Ovary (tissue), 9 donors: ENCODE data around the gene OR2W3. TPM values are rescaled to one million over a fixed set of nuclear protein-coding genes. Genes with fewer than 3 reads are reported as not detected.

ENCODE experiments used
- DNase-seq, 5 donors: peaks; one replicate each; pipeline ENCODE4 v3.0.0-alpha.2; 2019 to 2020
- H3K27ac ChIP-seq, 2 donors: fragments of 200-600 bp; one replicate each; pipeline versions ENCODE4 v1.5.1 to v1.8.0; 2019 to 2022
- H3K27me3 ChIP-seq: fragments of 200-600 bp; one replicate; pipeline ENCODE4 v1.8.0; 2022
- H3K36me3 ChIP-seq: fragments of 200-600 bp; sonication (generic); one replicate; pipeline ENCODE4 v1.5.1; 2019
- H3K4me1 ChIP-seq: one replicate; pipeline ENCODE4 v1.8.1; 2013; ENCODE audit warnings: mild to moderate bottlenecking, moderate library complexity; ENCODE audit not compliant: insufficient read depth
- H3K4me3 ChIP-seq: fragments of 200-600 bp; sonication (generic); one replicate; pipeline ENCODE4 v1.5.1; 2017
- H3K9me3 ChIP-seq, 2 donors: fragments of 200-600 bp in 1 of 2; sonication (generic) in 1 of 2; one replicate each; pipeline versions ENCODE4 v1.5.1 to v1.8.1; 2013 to 2019; ENCODE audit warnings: mild to moderate bottlenecking in 1 of 2, moderate library complexity in 1 of 2
- EP300 ChIP-seq: sonication (generic); formaldehyde crosslinking; IDR thresholded peaks from one replicate; pipeline ENCODE4 v1.6.1; 2017; ENCODE audit warnings: antibody characterized with exemption
- POLR2A ChIP-seq: fragments of 450-650 bp; IDR thresholded peaks from one replicate; pipeline ENCODE4 v1.6.1; 2017; ENCODE audit warnings: antibody characterized with exemption, mild to moderate bottlenecking, moderate library complexity
- WGBS, 3 donors: extraction: QIAGEN DNeasy Blood & Tissue Kit in 1 of 3; methylation state at CpG; one replicate each; pipeline versions ENCODE4 v1.1.5 to v1.1.7; 2013 to 2017; 5-methylcytosine and 5-hydroxymethylcytosine counted together
- intact Hi-C, 4 donors: fragments of 100-400 bp; cut with DNase I; formaldehyde crosslinking; loops; one replicate each; pipeline versions ENCODE4 v1.11.0 to v1.15.1; 2022 to 2023
- polyA plus RNA-seq, 2 donors: library from polyadenylated mRNA; stranded (reverse); fragments of 200-250 nt in 1 of 2; fragments of 350-450 nt in 1 of 2; fragmentation: Illumina TruSeq in 1 of 2; extraction: RNeasy Lipid Tissue Mini Kit (QIAGEN cat#74804) in 1 of 2; gene quantifications; one replicate each; pipeline ENCODE4 v1.2.3, GENCODE V29; 2013 to 2014
- total RNA-seq, 7 donors: library from RNA; depleted of rRNA in 2 of 7; stranded (reverse); fragments of >200 nt in 2 of 7; fragmentation: NEBNext Ultra II Directional in 3 of 7; extraction: Animal tissue kit (Norgen Biotek cat#: 25700) in 3 of 7; gene quantifications; one replicate each; pipeline versions ENCODE4 v1.1.0 to v1.2.4, GENCODE V29; 2016 to 2023
- TF ChIP-seq, protein P1 (sequence below), 3 donors: fragments of 450-650 bp in 2 of 3; fragments of 200-600 bp in 1 of 3; IDR thresholded peaks; one replicate each; pipeline versions ENCODE4 v1.5.1 to v1.8.0; 2016 to 2022; ENCODE audit warnings: antibody characterized with exemption in 3 of 3, mild to moderate bottlenecking in 1 of 3
- donor health status: DM: no; HTN: no; CAD: no; lungs with moderate emphysema.
- donor health status: DM: no; HTN: no; CAD: no.
- donor health status: Bipolar disorder and iron deficiency.
- donor health status: DM: yes; HTN: yes; CAD: no.
- donor health status: DM: no; HTN: no; CAD: no.
- donor health status: DM: yes; HTN: yes; CAD: no.

OR2W3 gene
- total and polyA plus RNA-seq, 9 donors, result 0.22 to 0.46 (median 0.25) TPM; not detected in 6

DNA sequence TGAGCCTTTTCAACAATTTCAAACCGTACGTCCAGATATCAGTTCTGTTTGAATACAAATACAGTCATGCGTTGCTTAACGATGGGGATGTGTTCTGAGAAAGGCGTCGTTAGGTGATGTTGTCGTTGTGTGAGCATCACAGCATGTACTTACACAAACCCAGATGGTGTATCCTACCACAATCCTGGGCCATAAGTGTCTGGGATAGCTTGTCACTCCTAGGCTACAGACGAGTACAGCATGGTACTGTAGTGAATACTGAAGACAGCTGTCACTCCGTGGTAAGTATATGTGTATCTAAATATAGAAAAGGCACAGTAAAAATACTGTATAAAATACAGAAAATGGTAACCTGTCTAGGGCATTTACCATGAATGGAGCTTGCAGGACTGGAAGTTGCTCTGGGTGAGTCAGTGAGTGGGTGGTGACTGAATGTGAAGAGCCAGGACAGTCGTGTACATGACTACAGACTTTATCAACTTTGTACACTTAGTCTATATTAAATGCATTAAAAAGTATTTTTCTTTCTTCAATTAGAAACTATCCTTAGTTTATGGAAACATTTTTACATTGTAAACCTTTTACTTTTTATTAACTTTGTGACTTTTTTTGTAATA, 10.5 kb upstream of the OR2W3 start:
- Histone ChIP-seq H3K4me3 (no peak overlapping the region), H3K36me3 (no peaks in the 10 kb centered on the region), H3K27ac (no peak overlapping the region), H3K4me1 (no peaks in the 10 kb centered on the region), H3K27me3 (no peaks in the 10 kb centered on the region), H3K9me3 (no peaks in the 10 kb centered on the region)
- no peak for DNase-seq
- no peak for TF ChIP-seq POLR2A
- TF ChIP-seq, protein P1, sequence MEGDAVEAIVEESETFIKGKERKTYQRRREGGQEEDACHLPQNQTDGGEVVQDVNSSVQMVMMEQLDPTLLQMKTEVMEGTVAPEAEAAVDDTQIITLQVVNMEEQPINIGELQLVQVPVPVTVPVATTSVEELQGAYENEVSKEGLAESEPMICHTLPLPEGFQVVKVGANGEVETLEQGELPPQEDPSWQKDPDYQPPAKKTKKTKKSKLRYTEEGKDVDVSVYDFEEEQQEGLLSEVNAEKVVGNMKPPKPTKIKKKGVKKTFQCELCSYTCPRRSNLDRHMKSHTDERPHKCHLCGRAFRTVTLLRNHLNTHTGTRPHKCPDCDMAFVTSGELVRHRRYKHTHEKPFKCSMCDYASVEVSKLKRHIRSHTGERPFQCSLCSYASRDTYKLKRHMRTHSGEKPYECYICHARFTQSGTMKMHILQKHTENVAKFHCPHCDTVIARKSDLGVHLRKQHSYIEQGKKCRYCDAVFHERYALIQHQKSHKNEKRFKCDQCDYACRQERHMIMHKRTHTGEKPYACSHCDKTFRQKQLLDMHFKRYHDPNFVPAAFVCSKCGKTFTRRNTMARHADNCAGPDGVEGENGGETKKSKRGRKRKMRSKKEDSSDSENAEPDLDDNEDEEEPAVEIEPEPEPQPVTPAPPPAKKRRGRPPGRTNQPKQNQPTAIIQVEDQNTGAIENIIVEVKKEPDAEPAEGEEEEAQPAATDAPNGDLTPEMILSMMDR (IDR thresholded peaks at IDR 0.05), result no peak
- TF ChIP-seq EP300, result no peak
- WGBS, 3 donors, result 70 to 85% (median 77%) methylated on average over 10 of the region's 10 CpGs
- intact Hi-C loops, result no loop called here

DNA sequence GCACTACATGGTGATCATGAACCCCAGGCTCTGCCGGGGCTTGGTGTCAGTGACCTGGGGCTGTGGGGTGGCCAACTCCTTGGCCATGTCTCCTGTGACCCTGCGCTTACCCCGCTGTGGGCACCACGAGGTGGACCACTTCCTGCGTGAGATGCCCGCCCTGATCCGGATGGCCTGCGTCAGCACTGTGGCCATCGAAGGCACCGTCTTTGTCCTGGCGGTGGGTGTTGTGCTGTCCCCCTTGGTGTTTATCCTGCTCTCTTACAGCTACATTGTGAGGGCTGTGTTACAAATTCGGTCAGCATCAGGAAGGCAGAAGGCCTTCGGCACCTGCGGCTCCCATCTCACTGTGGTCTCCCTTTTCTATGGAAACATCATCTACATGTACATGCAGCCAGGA, 589 bp downstream of the OR2W3 start:
- 84 to 93% (median 91%) methylated on average over 14 of the region's 14 CpGs for WGBS, 3 donors
- no peaks in the 10 kb centered on the region for H3K27me3 ChIP-seq
- no peaks in the 10 kb centered on the region for H3K36me3 ChIP-seq
- H3K4me1 ChIP-seq, result no peaks in the 10 kb centered on the region
- no peak overlapping the region for H3K27ac ChIP-seq
- no peak for TF ChIP-seq EP300
- TF ChIP-seq, protein P1 (IDR thresholded peaks at IDR 0.05), result no peak
- TF ChIP-seq POLR2A, result no peak
- no peak overlapping the region for H3K4me3 ChIP-seq
- intact Hi-C loops, result no loop called here
- DNase-seq, result no peak
- no peaks in the 10 kb centered on the region for H3K9me3 ChIP-seq

- intact Hi-C loops, result no loop called here
- no peak for DNase-seq
These were observed 8.7 kb downstream of the OR2W3 start for GRCh38 chr1:247904122-247904521.

DNA sequence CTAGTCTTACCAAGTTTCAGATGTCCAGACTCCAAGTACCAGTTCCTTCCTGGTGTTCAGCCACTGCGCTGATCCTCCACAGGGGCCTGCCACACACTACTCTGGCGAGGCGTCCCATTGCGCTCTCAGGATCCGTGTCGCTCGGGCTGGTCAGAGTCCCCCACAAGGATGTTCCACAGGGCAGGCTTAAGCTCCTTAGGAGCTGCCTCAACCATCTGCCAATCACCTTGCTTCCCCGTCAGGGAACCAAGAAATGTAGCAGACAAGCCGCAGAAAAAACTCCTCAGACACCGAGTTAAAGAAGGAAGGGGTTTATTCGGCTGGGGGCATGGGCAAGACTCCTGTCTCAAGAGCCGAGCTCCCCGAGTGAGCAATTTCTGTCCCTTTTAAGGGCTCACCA, 9.8 kb downstream of the OR2W3 start:
- no peaks in the 10 kb centered on the region for H3K9me3 ChIP-seq
- WGBS, 3 donors, result 88 to 93% (median 90%) methylated on average over 13 of the region's 13 CpGs
- intact Hi-C loops, result no loop called here
- no peaks in the 10 kb centered on the region for H3K36me3 ChIP-seq
- no peak overlapping the region for H3K27ac ChIP-seq
- DNase-seq, result no peak
- TF ChIP-seq POLR2A (no peak), EP300 (no peak)
- TF ChIP-seq, protein P1 (IDR thresholded peaks at IDR 0.05), result no peak
- no peaks in the 10 kb centered on the region for H3K27me3 ChIP-seq
- H3K4me3 ChIP-seq, result no peak overlapping the region
- H3K4me1 ChIP-seq, result no peaks in the 10 kb centered on the region

More at GRCh38 chr1:247904122-247904521, 8.7 kb downstream of the OR2W3 start:
- no peaks in the 10 kb centered on the region for H3K27me3 ChIP-seq
- WGBS, 3 donors, result 73 to 83% (median 81%) methylated on average over 6 of the region's 6 CpGs
- TF ChIP-seq POLR2A, result no peak
- TF ChIP-seq EP300, result no peak
- TF ChIP-seq, protein P1 (IDR thresholded peaks at IDR 0.05), result no peak
- H3K36me3 ChIP-seq, result no peaks in the 10 kb centered on the region
- H3K4me1 ChIP-seq, result no peaks in the 10 kb centered on the region
- H3K4me3 ChIP-seq, result no peak overlapping the region
- H3K9me3 ChIP-seq, result no peaks in the 10 kb centered on the region
- H3K27ac ChIP-seq, result no peak overlapping the region
